Limb (tissue), 2 donors: ENCODE results near the gene PPP1R27.

Source experiments
- DNase-seq, 2 donors: peaks; one replicate each; pipeline ENCODE4 v3.0.0-alpha.2; 2016; ENCODE audit errors: extremely low spot score in 2 of 2

The PPP1R27 gene

DNA sequence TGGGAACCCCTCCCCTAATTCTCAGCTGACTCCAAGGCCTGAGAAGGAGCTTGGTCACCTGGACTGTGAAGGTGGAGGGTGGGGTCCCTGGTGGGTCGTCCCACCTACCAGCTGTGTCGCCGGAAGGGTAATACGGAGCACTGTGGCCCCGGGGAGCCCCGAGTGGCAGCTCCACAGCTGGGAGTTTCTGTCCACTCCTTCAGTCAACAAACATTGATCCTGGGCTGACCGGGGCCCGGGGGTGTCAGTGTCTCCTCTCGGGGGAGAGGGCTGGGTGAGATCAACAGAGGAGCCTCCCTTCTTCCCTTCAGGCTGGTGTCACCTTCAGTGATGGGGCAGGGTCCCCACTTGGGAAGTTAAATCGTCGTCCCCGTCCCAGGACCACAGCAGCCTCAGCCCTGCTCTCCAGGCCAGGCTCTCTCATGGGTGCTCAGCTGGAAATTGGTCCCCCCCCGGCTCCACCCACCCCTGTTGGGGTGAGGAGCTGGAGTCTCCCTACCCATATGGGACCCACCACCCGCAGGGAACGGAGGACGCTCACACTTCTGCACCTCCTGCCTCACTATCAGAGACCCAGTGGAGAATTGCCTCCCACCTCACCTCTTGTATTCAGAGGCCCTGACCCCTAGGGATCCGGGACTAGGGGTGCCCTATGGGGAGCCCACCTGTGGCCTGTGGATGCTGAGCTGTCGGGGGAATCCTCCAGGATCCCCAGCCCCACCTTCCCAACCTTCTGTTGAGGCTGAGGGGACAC is 29.0 kb downstream of the PPP1R27 start:
- no peak for DNase-seq

DNA sequence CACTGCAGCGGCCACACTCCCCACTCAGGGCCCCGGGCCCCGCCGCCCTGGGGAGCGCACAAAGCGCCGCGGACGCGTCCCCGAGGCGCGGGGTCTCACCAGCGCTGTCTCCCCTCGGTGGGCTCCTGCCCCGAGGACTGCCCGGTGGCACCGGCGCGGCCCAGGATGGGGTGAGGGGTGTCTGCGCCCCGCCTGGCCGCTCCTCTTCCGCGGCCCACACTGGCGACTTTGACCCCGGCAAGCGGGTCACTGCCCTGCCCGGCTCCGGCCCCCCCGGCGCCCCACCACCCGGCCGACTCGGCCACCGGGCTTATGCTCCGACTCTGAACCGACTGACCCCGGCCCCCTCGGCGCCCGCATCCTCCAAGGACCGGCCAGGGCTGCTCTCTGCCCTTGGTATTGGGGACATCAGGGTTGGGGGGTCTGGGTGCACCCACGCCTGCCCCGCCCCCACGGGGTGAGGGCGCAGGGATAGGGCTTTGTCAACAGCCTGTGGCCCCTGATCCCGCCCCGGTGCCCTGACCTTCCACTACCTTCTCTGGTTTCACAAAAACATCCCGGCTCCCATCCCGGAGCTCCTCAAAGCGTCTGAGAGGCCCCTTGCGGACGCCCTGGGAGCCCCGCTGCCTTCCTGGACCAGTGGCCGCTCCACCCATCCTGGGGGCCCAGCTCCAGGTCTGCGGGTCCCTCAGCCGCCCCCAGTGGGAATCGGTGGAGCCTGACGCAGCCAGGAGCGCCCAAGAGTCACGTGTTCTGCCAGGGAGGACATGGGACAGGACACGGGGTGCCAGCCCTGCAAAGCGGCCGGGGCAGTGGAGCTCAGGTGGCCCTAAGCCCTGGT is 30.1 kb downstream of the PPP1R27 start:
- DNase-seq = no peak

GRCh38 chr17:81803728-81804558 is 30.9 kb downstream of the PPP1R27 start, which contains the start of gene GCGR:
GCGR (plus strand) TSS chr17:81804150; CDS start chr17:81809019, 4,869 bp downstream.
- DNase-seq = no peak

DNA sequence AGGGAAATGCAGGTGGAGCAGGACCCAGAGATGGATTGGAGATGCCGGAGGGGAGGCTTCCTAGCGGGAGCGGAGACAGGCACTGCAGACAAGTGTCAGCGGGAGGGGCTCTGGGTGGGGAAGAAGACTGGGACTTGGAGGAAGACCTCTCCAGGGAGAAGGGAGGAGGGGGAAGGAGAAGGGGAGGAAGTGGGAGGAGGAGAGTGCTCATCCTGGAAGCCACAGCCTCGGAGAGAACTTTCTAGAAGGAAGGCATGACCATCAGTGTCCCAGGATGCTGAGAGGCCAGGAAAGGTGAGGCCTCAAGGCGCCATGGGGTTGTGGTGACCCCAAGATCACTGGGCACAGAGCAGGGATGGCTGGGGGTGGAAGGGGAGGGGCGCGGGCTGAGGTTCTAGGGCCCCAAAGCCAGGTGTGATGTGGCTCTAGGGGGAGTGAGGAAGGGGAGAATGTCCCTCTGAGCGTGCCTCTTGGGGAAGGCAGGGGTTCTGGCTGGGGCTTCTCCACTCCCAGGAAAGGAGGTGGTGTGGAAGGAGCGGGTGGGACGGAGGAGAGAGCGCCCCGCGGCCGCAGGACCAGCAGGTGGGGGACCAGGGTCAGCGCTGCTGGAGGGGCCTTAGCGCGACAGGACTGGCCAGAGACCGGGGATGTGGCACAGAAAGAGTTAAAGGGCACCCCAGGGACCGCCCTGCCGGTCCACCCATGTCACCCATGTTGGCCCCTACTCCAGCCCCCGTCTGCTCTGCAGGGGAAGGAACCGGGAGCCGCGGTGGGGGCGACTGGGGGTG is 31.8 kb downstream of the PPP1R27 start:
- DNase-seq = no peak

DNA sequence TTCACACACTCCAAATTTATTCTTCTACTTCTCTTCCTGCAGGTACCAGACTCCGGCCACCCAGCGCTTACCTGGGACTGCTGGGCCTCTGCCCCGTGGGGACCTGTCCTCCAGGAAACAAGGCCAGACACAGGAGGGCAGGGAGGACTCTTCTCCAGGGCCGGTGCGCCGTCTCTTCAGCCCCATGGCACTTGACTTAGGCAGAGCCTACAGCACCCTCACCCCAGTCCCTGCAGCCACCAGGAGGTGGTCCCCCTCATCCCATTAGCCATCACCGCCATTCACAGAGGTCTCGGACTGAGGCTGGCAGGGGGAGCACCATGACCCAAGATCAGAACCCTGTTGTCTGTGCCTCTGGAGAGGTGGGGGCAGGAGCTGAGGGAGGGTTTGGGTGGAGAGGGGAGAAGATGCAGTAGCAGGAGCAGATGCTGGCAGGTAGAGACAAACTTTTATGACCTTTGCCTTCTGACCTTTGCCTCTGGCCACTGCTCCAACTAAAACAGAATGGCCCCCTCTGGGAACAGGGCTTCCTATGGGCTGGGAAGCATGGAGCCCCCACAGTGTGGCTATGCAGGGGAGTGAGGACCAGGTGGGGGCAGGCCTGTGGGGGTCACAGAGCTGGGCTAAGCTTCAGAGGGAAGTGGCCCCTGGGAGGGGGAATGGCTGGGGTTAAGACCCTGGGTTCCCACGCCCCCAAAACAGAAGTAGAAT is 32.6 kb downstream of the PPP1R27 start:
- no peak for DNase-seq

DNA sequence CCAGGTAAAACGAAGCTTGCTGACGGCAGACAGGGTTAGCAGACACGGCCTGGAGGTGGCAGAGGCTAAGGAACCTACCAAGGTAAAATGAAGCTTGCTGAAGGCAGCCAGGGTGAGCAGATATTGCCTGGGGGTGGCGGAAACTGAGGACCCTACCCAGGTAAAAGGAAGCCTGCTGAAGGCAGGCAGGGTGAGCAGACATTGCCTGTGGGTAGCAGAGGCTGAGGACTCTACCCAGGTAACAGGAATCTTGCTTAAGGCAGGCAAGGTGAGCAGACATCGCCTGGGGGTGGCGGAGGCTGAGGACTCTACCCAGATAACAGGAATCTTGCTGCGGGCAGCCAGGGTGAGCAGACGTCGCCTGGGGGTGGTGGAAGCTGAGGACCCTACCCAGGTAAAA is 33.5 kb downstream of the PPP1R27 start:
- DNase-seq = no peak

- no peak for DNase-seq
These were observed 40.3 kb downstream of the PPP1R27 start for GRCh38 chr17:81794509-81794908.

GRCh38 chr17:81794074-81794476 is 40.8 kb downstream of the PPP1R27 start:
- DNase-seq = no peak

DNA sequence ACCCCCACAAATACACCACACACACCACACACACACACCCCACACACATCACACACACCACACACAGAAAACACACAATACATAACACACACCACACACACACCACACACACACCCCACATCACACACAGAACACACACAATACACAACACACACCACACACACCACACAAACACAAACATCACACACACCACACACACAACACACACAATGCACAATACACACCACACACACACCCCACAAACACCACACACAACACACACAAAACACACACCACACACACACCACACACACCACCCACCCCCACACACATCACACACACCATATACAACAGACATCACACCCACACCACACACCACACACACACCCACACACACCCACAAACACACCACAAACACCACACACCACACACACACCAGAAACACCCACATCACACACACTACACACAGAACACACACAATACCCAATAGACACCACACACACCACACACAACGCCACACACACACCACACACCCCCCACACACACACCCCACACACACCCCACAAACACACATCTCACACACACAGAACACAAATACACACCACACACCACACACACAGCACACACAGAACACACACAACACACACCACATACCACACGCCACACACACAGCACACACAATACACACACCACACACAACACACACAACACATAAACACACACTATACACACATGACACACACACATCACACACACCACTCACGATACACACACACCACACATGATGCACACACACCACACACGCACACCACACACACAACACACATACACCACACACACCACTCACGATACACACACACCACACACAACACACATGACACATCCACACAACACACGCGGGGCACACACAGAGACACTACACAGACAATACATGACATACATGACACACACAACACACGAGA is 41.9 kb downstream of the PPP1R27 start:
- DNase-seq = no peak
